ENCODE data around the gene NTM.

GRCh38 chr11:132347156-132348090 is 977.0 kb downstream of the NTM start:
- TF ChIP-seq NR1H2 (CRISPR knock-in tag; IDR thresholded peaks at IDR 0.05) (no peak), ZNF532 (CRISPR knock-in tag; IDR thresholded peaks at IDR 0.05; ENCODE audit: borderline replicate concordance) (no peak), CTCF (IDR thresholded peaks at IDR 0.05) (no peak), ATF6 (CRISPR knock-in tag; IDR thresholded peaks at IDR 0.05) (no peak), ZNF512 (CRISPR knock-in tag; IDR thresholded peaks at IDR 0.05; ENCODE audit: borderline replicate concordance) (no peak)
